Stomach (tissue), 9 donors: ENCODE data around the gene ARFGAP1. TPM values are rescaled to one million over a fixed set of nuclear protein-coding genes. Genes with fewer than 3 reads are reported as not detected.

Experiments used
- DNase-seq, 2 donors: peaks; one replicate each; pipeline versions ENCODE4 v3.0.0 to v3.0.0-alpha.2; 2013 to 2019
- H3K27ac ChIP-seq, 5 donors: fragments of 200-600 bp in 4 of 5; sonication (generic) in 4 of 5; one replicate each; pipeline ENCODE4 v1.5.1; 2013 to 2019; ENCODE audit warnings: mild to moderate bottlenecking in 1 of 5, moderate library complexity in 1 of 5
- H3K27me3 ChIP-seq, 3 donors: fragments of 200-600 bp; sonication (generic); one replicate each; pipeline ENCODE4 v1.5.1; 2017 to 2019; ENCODE audit warnings: mixed run types in 1 of 3
- H3K36me3 ChIP-seq, 4 donors: fragments of 200-600 bp; sonication (generic); 1 replicate in 3 of 4; 2 replicates in 1 of 4; pipeline ENCODE4 v1.5.1; 2016 to 2019
- H3K4me1 ChIP-seq, 4 donors: fragments of 200-600 bp; sonication (generic); one replicate each; pipeline ENCODE4 v1.5.1; 2016 to 2019
- H3K4me3 ChIP-seq, 4 donors: fragments of 200-600 bp; sonication (generic) in 3 of 4; one replicate each; pipeline ENCODE4 v1.5.1; 2016 to 2019; ENCODE audit warnings: mild to moderate bottlenecking in 1 of 4
- H3K9me3 ChIP-seq, 4 donors: fragments of 200-600 bp; sonication (generic); one replicate each; pipeline ENCODE4 v1.5.1; 2016 to 2019
- EP300 ChIP-seq: sonication (generic); formaldehyde crosslinking; IDR thresholded peaks from one replicate; pipeline ENCODE4 v1.6.1; 2017; ENCODE audit warnings: antibody characterized with exemption
- POLR2A ChIP-seq, 4 donors: fragments of 450-650 bp; IDR thresholded peaks; one replicate each; pipeline ENCODE4 v1.6.1; 2016; ENCODE audit warnings: antibody characterized with exemption in 4 of 4, control low read depth in 2 of 4, mild to moderate bottlenecking in 1 of 4, moderate library complexity in 1 of 4
- POLR2AphosphoS5 ChIP-seq, 3 donors: sonication (generic); formaldehyde crosslinking; IDR thresholded peaks; one replicate each; pipeline ENCODE4 v1.6.1; 2016; ENCODE audit warnings: antibody characterized with exemption in 3 of 3
- WGBS, 5 donors: extraction: QIAGEN DNeasy Blood & Tissue Kit in 3 of 5; methylation state at CpG; one replicate each; pipeline versions ENCODE4 v1.1.5 to v1.1.7; 2013 to 2018; 5-methylcytosine and 5-hydroxymethylcytosine counted together
- intact Hi-C: fragments of 100-400 bp; cut with DNase I; formaldehyde crosslinking; loops from one replicate; pipeline ENCODE4 v1.15.1; 2023; ENCODE audit warnings: low total_unique reads
- polyA plus RNA-seq, 3 donors: library from polyadenylated mRNA; stranded (reverse); fragments of 200-250 nt; gene quantifications; one replicate each; pipeline ENCODE4 v1.2.3, GENCODE V29; 2013
- total RNA-seq, 5 donors: library from RNA; depleted of rRNA; stranded (reverse); fragments of >200 nt; gene quantifications; one replicate each; pipeline versions ENCODE4 v1.1.0 to v1.2.3, GENCODE V29; 2014 to 2016
- TF ChIP-seq, protein P1 (sequence below), 7 experiments: fragments of 450-650 bp in 4 of 7; fragments of 200-600 bp in 3 of 7; sonication (generic) in 3 of 7; IDR thresholded peaks; one replicate each; pipeline ENCODE4 v1.5.1; 2016 to 2019; ENCODE audit warnings: antibody characterized with exemption in 7 of 7, control low read depth in 2 of 7, mild to moderate bottlenecking in 1 of 7
- donor health status: healthy with polysubstance abuse.
- donor health status: Bipolar disorder and iron deficiency.
- donor health status: healthy.

The ARFGAP1 gene
- total and polyA plus RNA-seq, 8 donors: 51.3 to 146 (median 59.4) TPM

- TF ChIP-seq EP300: no peak
- no peak for TF ChIP-seq POLR2AphosphoS5 (IDR thresholded peaks at IDR 0.05)
- TF ChIP-seq, protein P1, sequence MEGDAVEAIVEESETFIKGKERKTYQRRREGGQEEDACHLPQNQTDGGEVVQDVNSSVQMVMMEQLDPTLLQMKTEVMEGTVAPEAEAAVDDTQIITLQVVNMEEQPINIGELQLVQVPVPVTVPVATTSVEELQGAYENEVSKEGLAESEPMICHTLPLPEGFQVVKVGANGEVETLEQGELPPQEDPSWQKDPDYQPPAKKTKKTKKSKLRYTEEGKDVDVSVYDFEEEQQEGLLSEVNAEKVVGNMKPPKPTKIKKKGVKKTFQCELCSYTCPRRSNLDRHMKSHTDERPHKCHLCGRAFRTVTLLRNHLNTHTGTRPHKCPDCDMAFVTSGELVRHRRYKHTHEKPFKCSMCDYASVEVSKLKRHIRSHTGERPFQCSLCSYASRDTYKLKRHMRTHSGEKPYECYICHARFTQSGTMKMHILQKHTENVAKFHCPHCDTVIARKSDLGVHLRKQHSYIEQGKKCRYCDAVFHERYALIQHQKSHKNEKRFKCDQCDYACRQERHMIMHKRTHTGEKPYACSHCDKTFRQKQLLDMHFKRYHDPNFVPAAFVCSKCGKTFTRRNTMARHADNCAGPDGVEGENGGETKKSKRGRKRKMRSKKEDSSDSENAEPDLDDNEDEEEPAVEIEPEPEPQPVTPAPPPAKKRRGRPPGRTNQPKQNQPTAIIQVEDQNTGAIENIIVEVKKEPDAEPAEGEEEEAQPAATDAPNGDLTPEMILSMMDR (IDR thresholded peaks at IDR 0.05): no peak
- no peak for TF ChIP-seq POLR2A (IDR thresholded peaks at IDR 0.05)
- intact Hi-C loops: no loop called here
- no peak overlapping the region for H3K27ac ChIP-seq
- peak in 1 of 2 donors; percentile 41 for DNase-seq
- H3K27me3 ChIP-seq: peaks cover 0 to 93% (median 39%) of the 10 kb centered on the region in 3 donors
- no peaks in the 10 kb centered on the region for H3K9me3 ChIP-seq
- WGBS, 5 donors: 34 to 52% (median 43%) methylated on average over 9 to 14 of the region's 14 CpGs
- no peaks in the 10 kb centered on the region for H3K36me3 ChIP-seq
- no peak overlapping the region for H3K4me3 ChIP-seq
- no peaks in the 10 kb centered on the region for H3K4me1 ChIP-seq
Observed at GRCh38 chr20:63264519-63264918, 8.1 kb upstream of the ARFGAP1 start.

DNA sequence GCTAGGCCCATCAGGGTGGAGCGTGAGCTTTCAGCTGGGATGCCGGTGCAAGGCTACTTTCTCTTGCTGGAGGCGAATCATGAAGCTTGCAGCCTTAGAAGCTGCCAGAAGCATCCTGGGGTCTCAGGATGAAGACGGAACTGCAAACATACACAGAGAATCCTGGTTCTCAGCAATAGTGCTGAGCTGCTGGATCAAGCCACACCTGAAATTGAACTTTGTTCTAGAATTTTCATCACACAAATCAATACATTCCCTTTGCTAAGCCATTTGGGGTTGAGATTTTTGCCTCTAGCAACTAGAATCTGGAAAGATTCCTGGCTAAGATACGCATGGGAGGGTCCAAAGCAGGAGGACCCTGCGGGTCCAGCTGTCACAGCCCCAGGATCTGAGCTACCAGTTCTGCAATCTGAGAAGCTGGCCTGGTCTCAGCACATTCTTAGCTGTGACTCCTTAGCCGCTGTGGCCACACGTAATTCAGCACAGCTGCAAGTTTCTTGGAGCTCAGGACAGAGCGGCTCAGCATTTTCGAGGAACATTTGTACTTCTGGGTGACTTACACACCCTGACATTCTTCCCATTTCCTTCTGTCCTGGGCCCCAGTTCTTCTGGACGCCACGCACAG lies 6.6 kb upstream of the ARFGAP1 start:
- Histone ChIP-seq H3K27ac (no peak overlapping the region), H3K4me3 (no peak overlapping the region), H3K36me3 (no peaks in the 10 kb centered on the region), H3K27me3 (peaks cover 0 to 78% (median 26%) of the 10 kb centered on the region in 3 donors), H3K4me1 (no peaks in the 10 kb centered on the region), H3K9me3 (no peaks in the 10 kb centered on the region)
- DNase-seq: peak in 1 of 2 donors; percentile 56
- TF ChIP-seq POLR2AphosphoS5 (IDR thresholded peaks at IDR 0.05) (no peak), POLR2A (IDR thresholded peaks at IDR 0.05) (no peak), EP300 (no peak)
- TF ChIP-seq, protein P1 (IDR thresholded peaks at IDR 0.05): no peak
- intact Hi-C loops: no loop called here
- WGBS, 5 donors: 64 to 75% (median 73%) methylated on average over 8 to 12 of the region's 12 CpGs

DNA sequence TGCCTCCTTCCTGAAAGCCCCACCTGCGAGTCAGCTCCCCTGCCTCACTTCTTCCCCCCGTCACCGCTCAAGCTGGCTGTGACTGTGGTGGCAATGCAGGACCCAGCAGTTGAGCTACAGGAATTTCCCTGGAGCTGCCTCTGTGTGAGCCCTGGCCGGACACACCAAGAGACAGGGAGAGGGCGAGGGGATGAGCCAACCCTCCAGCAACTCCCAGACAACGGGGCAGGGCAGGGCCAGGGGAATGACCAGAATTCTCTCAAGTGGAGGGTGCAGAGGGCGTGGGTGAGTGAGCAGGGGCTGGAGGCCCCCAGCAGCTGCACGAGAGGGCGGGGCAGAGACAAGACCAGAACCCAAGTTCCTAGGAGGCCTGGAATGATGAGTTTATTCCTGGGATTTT lies 4.9 kb upstream of the ARFGAP1 start:
- Histone ChIP-seq H3K27ac (no peak overlapping the region), H3K27me3 (peaks cover 0 to 61% (median 19%) of the 10 kb centered on the region in 3 donors), H3K36me3 (no peaks in the 10 kb centered on the region), H3K4me3 (no peak overlapping the region), H3K9me3 (no peaks in the 10 kb centered on the region), H3K4me1 (peaks cover 3 to 10% (median 7%) of the 10 kb centered on the region in 4 donors)
- TF ChIP-seq POLR2A (IDR thresholded peaks at IDR 0.05) (no peak), EP300 (no peak), POLR2AphosphoS5 (IDR thresholded peaks at IDR 0.05) (no peak)
- TF ChIP-seq, protein P1 (IDR thresholded peaks at IDR 0.05): no peak
- 50 to 63% (median 52%) methylated on average over 7 to 9 of the region's 9 CpGs for WGBS, 5 donors
- no peak for DNase-seq
- intact Hi-C loops: no loop called here

DNA sequence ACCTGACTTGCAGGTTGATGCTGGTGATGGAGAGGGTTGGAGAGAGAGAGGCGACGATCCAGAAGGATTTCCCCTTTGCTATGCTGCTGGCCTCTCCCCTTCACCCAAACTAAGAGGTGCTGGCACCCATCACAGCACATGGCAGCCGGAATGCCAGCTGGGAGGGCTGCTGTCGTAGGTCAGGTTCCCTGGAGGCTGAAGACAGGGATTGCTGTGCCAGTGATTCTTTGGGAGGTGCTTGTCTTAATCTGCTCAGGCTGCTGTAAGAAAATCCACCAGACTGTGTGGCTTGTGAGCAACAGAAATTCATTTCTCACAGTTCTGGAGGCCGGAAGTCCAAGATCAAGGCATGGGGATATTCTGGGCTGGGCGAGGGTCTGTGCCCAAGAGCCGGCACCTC lies 4.4 kb upstream of the ARFGAP1 start:
- no peaks in the 10 kb centered on the region for H3K9me3 ChIP-seq
- TF ChIP-seq POLR2A (IDR thresholded peaks at IDR 0.05) (no peak), EP300 (no peak), POLR2AphosphoS5 (IDR thresholded peaks at IDR 0.05) (no peak)
- TF ChIP-seq, protein P1 (IDR thresholded peaks at IDR 0.05): no peak
- intact Hi-C loops: no loop called here
- no peak overlapping the region for H3K27ac ChIP-seq
- no peak overlapping the region for H3K4me3 ChIP-seq
- H3K36me3 ChIP-seq: no peaks in the 10 kb centered on the region
- 59 to 66% (median 64%) methylated on average over 7 of the region's 7 CpGs for WGBS, 5 donors
- peaks cover 5 to 12% (median 10%) of the 10 kb centered on the region in 4 donors for H3K4me1 ChIP-seq
- H3K27me3 ChIP-seq: peaks cover 0 to 55% (median 13%) of the 10 kb centered on the region in 3 donors
- DNase-seq: no peak
